Naive B cell (primary cell): Measurements from ENCODE around the gene RAB5B. TPM values are rescaled to one million over a fixed set of nuclear protein-coding genes. Genes with fewer than 3 reads are reported as not detected.

Experiments used
- ATAC-seq, 2 donors: fragments of 150-1000 bp; cut with Tn5 transposase; 2 replicates each; pipeline ENCODE4 v1.10.0; 2021; ENCODE audit warnings: low read depth in 2 of 2, mild to moderate bottlenecking in 2 of 2, moderate library complexity in 2 of 2
- DNase-seq: peaks from one replicate; pipeline ENCODE4 v3.0.0; 2022
- H3K27ac Mint-ChIP-seq, 6 donors: one replicate each; pipeline ENCODE4 v1.8.0; 2020 to 2022; ENCODE audit warnings: mild to moderate bottlenecking in 6 of 6, mixed read lengths in 6 of 6, moderate library complexity in 5 of 6, inconsistent platforms in 2 of 6
- H3K27me3 Mint-ChIP-seq, 3 donors: one replicate each; pipeline ENCODE4 v1.8.0; 2021 to 2022; ENCODE audit warnings: mixed read lengths in 3 of 3, mild to moderate bottlenecking in 1 of 3
- H3K36me3 Mint-ChIP-seq, 2 donors: one replicate each; pipeline ENCODE4 v1.8.0; 2020 to 2022; ENCODE audit warnings: mixed read lengths in 2 of 2, inconsistent platforms in 1 of 2, mild to moderate bottlenecking in 1 of 2
- H3K4me1 Mint-ChIP-seq, 3 donors: one replicate each; pipeline ENCODE4 v1.8.0; 2020 to 2022; ENCODE audit warnings: mixed read lengths in 3 of 3, inconsistent platforms in 1 of 3, mild to moderate bottlenecking in 1 of 3, moderate library complexity in 1 of 3
- H3K4me3 Mint-ChIP-seq, 8 donors: one replicate each; pipeline ENCODE4 v1.8.0; 2020 to 2022; ENCODE audit warnings: mild to moderate bottlenecking in 8 of 8, mixed read lengths in 8 of 8, moderate library complexity in 8 of 8, inconsistent platforms in 2 of 8
- H3K9me3 Mint-ChIP-seq, 7 donors: one replicate each; pipeline ENCODE4 v1.8.0; 2020 to 2022; ENCODE audit warnings: mixed read lengths in 7 of 7, mild to moderate bottlenecking in 5 of 7, inconsistent platforms in 2 of 7, moderate library complexity in 1 of 7
- polyA plus RNA-seq, 6 donors: library from polyadenylated mRNA; unstranded; fragments of 300-500 nt; fragmentation: Illumina TruSeq; gene quantifications; one replicate each; pipeline ENCODE4 v1.2.3, GENCODE V29; 2021; ENCODE audit warnings: low read depth in 6 of 6

Gene RAB5B
- polyA plus RNA-seq, 6 donors from 2014 or later, result 58.4 to 77.7 (median 68.8) TPM

- Mint-ChIP-seq H3K9me3 (no peaks in the 10 kb centered on the region), H3K4me3 (no peak overlapping the region), H3K27ac (no peak overlapping the region), H3K4me1 (peaks cover 12 to 19% (median 15%) of the 10 kb centered on the region in 3 donors), H3K27me3 (peaks cover 0 to 8% (median 0%) of the 10 kb centered on the region in 3 donors), H3K36me3 (peaks cover 0 to 5% of the 10 kb centered on the region in 2 donors)
- no peak for DNase-seq
- ATAC-seq, result no peak
Measured at GRCh38 chr12:56017181-56017580, 43.3 kb downstream of the RAB5B start.

GRCh38 chr12:56018356-56018755 lies 44.5 kb downstream of the RAB5B start:
- peak overlapping the region in 1 of 6 donors; percentile 43 for H3K27ac Mint-ChIP-seq
- no peak for ATAC-seq

GRCh38 chr12:56020423-56021184 lies 46.7 kb downstream of the RAB5B start, which contains the start of gene IKZF4:
Gene IKZF4 (plus strand): TSS chr12:56021043. CDS start chr12:56021494, 451 bp downstream.
- H3K4me3 Mint-ChIP-seq, result peak within 1 kb of the TSS; percentile 57 to 88 (median 80)
- ATAC-seq, result peak; percentile 73 to 78
- peaks cover 12 to 21% (median 15%) of the 10 kb centered on the region in 3 donors for H3K4me1 Mint-ChIP-seq
- peaks cover 0 to 8% (median 0%) of the 10 kb centered on the region in 3 donors for H3K27me3 Mint-ChIP-seq
- H3K36me3 Mint-ChIP-seq, result peaks cover 0 to 5% of the 10 kb centered on the region in 2 donors
- no peak for DNase-seq
- peak within 1 kb of the TSS in 4 of 6 donors; percentile 82 to 93 (median 86) for H3K27ac Mint-ChIP-seq
- H3K9me3 Mint-ChIP-seq, result no peaks in the 10 kb centered on the region

More at GRCh38 chr12:56018356-56018755, 44.5 kb downstream of the RAB5B start:
- Mint-ChIP-seq H3K4me3 (no peak overlapping the region), H3K36me3 (peaks cover 0 to 5% of the 10 kb centered on the region in 2 donors), H3K9me3 (no peaks in the 10 kb centered on the region), H3K4me1 (peaks cover 12 to 21% (median 15%) of the 10 kb centered on the region in 3 donors), H3K27me3 (peaks cover 0 to 8% (median 0%) of the 10 kb centered on the region in 3 donors)
- no peak for DNase-seq

- Mint-ChIP-seq H3K9me3 (no peaks in the 10 kb centered on the region), H3K4me3 (peak overlapping the region in 6 of 8 donors; percentile 68 to 88 (median 81)), H3K27me3 (peaks cover 0 to 8% (median 0%) of the 10 kb centered on the region in 3 donors), H3K4me1 (peaks cover 12 to 21% (median 15%) of the 10 kb centered on the region in 3 donors), H3K27ac (peak overlapping the region in 4 of 6 donors; percentile 24 to 84 (median 54)), H3K36me3 (peaks cover 0 to 5% of the 10 kb centered on the region in 2 donors)
- DNase-seq (no peak), ATAC-seq (no peak)
Measured at GRCh38 chr12:56021889-56022497, 48.1 kb downstream of the RAB5B start.

- no peaks in the 10 kb centered on the region for H3K36me3 Mint-ChIP-seq
- no peak for DNase-seq
- H3K4me1 Mint-ChIP-seq, result no peaks in the 10 kb centered on the region
- ATAC-seq, result no peak
- no peak overlapping the region for H3K4me3 Mint-ChIP-seq
- H3K9me3 Mint-ChIP-seq, result no peaks in the 10 kb centered on the region
- H3K27me3 Mint-ChIP-seq, result no peaks in the 10 kb centered on the region
- no peak overlapping the region for H3K27ac Mint-ChIP-seq
Measured at GRCh38 chr12:56028511-56029165, 54.8 kb downstream of the RAB5B start.

GRCh38 chr12:56029166-56029519 lies 55.3 kb downstream of the RAB5B start:
- H3K27me3 Mint-ChIP-seq, result no peaks in the 10 kb centered on the region
- DNase-seq (no peak), ATAC-seq (no peak)
- no peaks in the 10 kb centered on the region for H3K36me3 Mint-ChIP-seq
- no peak overlapping the region for H3K4me3 Mint-ChIP-seq
- H3K27ac Mint-ChIP-seq, result no peak overlapping the region
- no peaks in the 10 kb centered on the region for H3K9me3 Mint-ChIP-seq
- no peaks in the 10 kb centered on the region for H3K4me1 Mint-ChIP-seq

GRCh38 chr12:56029666-56030293 lies 55.9 kb downstream of the RAB5B start:
- peak; percentile 34 to 67 for ATAC-seq
- no peaks in the 10 kb centered on the region for H3K9me3 Mint-ChIP-seq
- H3K27me3 Mint-ChIP-seq, result no peaks in the 10 kb centered on the region
- peak; percentile 41 for DNase-seq
- H3K36me3 Mint-ChIP-seq, result no peaks in the 10 kb centered on the region
- no peak overlapping the region for H3K4me3 Mint-ChIP-seq
- H3K4me1 Mint-ChIP-seq, result no peaks in the 10 kb centered on the region
- H3K27ac Mint-ChIP-seq, result no peak overlapping the region

GRCh38 chr12:56031987-56032386 lies 58.1 kb downstream of the RAB5B start:
- Mint-ChIP-seq H3K36me3 (peaks cover 2 to 10% of the 10 kb centered on the region in 2 donors), H3K4me3 (no peak overlapping the region), H3K27me3 (no peaks in the 10 kb centered on the region), H3K27ac (peak overlapping the region in 1 of 6 donors; percentile 0), H3K9me3 (no peaks in the 10 kb centered on the region), H3K4me1 (no peaks in the 10 kb centered on the region)
- ATAC-seq (no peak), DNase-seq (no peak)

- H3K27ac Mint-ChIP-seq, result peak overlapping the region in 2 of 6 donors; percentile 47 to 82
- DNase-seq, result no peak
Measured at GRCh38 chr12:56034586-56035332, 60.9 kb downstream of the RAB5B start.

GRCh38 chr12:56037161-56037560 lies 63.3 kb downstream of the RAB5B start:
- no peak overlapping the region for H3K27ac Mint-ChIP-seq
- H3K9me3 Mint-ChIP-seq, result no peaks in the 10 kb centered on the region
- H3K4me1 Mint-ChIP-seq, result peaks cover 5 to 13% (median 7%) of the 10 kb centered on the region in 3 donors

More at GRCh38 chr12:56034586-56035332, 60.9 kb downstream of the RAB5B start:
- Mint-ChIP-seq H3K4me1 (no peaks in the 10 kb centered on the region), H3K36me3 (peaks cover 3 to 10% of the 10 kb centered on the region in 2 donors), H3K4me3 (no peak overlapping the region), H3K9me3 (no peaks in the 10 kb centered on the region), H3K27me3 (no peaks in the 10 kb centered on the region)
- no peak for ATAC-seq

GRCh38 chr12:56038022-56038655 lies 64.3 kb downstream of the RAB5B start:
- no peak for ATAC-seq
- Mint-ChIP-seq H3K4me3 (no peak overlapping the region), H3K9me3 (no peaks in the 10 kb centered on the region), H3K4me1 (peaks cover 14 to 23% (median 14%) of the 10 kb centered on the region in 3 donors), H3K36me3 (peaks cover 8 to 18% of the 10 kb centered on the region in 2 donors), H3K27ac (peak overlapping the region in 1 of 6 donors; percentile 9), H3K27me3 (no peaks in the 10 kb centered on the region)
- no peak for DNase-seq

More at GRCh38 chr12:56037161-56037560, 63.3 kb downstream of the RAB5B start:
- DNase-seq, result no peak
- no peak overlapping the region for H3K4me3 Mint-ChIP-seq
- H3K36me3 Mint-ChIP-seq, result peaks cover 8 to 16% of the 10 kb centered on the region in 2 donors
- ATAC-seq, result no peak
- H3K27me3 Mint-ChIP-seq, result no peaks in the 10 kb centered on the region

GRCh38 chr12:56040151-56040550 lies 66.3 kb downstream of the RAB5B start:
- DNase-seq (no peak), ATAC-seq (no peak)
- Mint-ChIP-seq H3K9me3 (no peaks in the 10 kb centered on the region), H3K36me3 (peaks cover 8 to 15% of the 10 kb centered on the region in 2 donors), H3K4me3 (peak overlapping the region in 2 of 8 donors; percentile 29 to 91), H3K4me1 (peaks cover 17 to 29% (median 17%) of the 10 kb centered on the region in 3 donors), H3K27ac (peak overlapping the region in 1 of 6 donors; percentile 65), H3K27me3 (no peaks in the 10 kb centered on the region)
